ENCODE measurements around the gene CLIP3. TPM values are rescaled to one million over a fixed set of nuclear protein-coding genes. Genes with fewer than 3 reads are reported as not detected.
"Not testable (repeated sequence)": the region's sequence is repeated elsewhere in the genome, so short reads cannot be mapped to it uniquely, and the experiment has no call there.

The CLIP3 gene
- total and polyA plus RNA-seq, 9 donors: 2.9 to 27.6 (median 18.7) TPM

DNA sequence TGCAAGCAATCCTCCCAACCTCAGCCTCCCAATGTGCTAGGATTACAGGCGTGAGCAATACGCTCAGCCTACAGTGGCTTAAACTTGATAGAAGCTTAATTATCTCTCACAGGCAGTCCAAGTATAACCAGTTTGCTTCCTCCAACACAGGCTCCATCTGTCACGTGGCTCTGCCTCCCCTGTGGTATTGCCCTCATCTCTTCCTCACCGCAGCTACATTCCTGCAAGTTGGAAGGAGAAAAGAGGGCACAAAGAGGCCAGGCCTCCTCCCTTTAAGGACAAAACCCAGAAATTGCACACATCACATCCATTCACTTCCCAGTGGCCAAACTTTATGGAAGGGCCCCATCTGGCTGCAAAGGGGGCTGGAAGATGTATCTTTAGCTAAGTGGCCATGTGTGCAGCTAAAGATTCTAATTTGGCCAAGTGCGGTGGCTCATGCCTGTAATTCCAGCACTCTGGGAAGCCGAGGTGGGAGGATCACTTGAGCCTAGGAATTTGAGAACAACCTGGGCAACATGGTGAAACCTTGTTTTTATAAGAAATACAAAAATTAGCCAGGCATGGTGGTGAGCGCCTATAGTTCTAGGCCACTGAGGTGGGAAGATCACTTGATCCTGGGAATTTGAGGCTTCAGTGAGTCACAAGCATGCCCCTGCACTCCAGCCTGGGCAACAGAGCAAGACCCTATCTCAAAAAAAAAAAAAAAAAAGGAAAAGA lies 40.8 kb downstream of the CLIP3 start:
- 87% methylated on average over 4 of the region's 7 CpGs for whole genome bisulfite sequencing (ENCODE audit: insufficient coverage)
- no peaks in the 10 kb centered on the region for H3K36me3 ChIP-seq (ENCODE audit: control insufficient read depth, insufficient read depth, low read length)
- no peak overlapping the region for H3K4me3 ChIP-seq (ENCODE audit: low read length)
- no peaks in the 10 kb centered on the region for H3K9me3 ChIP-seq (replicated peaks; ENCODE audit: control insufficient read depth, low read depth, low read length)
- peaks cover 25% of the 10 kb centered on the region for H3K4me1 ChIP-seq (ENCODE audit: control insufficient read depth, insufficient read depth, low read length)
- no peak for DNase-seq
- H3K27me3 ChIP-seq (ENCODE audit: control insufficient read depth, insufficient read depth, low read length): peaks cover 15% of the 10 kb centered on the region
- H3K27ac ChIP-seq (ENCODE audit: low read length): no peak overlapping the region

DNA sequence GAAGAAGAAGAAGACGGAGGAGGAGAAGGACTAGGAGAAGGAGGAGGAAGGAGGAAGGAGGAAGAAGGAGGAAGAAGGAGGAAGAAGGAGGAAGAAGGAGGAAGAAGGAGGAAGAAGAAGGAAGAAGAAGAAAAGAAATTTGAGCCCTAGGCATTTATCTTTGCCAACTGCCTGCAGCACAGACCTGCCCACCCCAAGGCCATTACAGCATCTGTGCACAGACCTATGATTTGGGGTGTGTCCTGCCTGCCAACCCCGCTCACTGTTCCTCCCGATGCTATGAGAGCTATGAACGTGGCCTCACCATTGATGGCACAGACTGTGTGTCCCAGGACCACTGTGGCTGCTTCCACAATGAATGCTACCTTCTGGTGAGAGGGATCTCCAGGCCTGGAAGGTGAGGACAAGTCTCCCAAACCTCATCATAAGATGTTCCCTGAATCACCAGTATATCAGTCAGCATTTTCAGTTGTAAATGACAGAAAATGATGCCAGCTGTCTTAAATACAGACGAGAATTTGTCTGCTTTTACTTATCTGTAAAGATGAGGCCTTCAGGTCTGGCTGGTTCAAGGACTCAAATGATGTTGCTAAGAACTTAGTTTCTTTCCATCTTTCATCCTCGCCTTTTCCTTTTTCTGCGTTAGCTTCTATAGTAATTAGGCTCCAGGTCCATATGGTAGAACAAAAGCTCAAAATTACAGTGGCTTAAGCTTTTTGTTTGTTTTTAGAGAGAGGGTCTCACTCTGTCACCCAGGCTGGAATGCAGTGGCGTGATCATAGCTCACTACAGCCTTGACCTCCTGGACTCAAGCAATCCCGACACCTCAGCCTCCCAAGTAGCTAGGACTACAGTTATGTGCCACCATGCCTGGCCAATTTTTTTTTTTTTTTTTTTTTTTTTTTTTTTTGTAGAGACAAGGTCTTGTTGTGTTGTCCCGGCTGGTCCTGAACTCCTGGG lies 41.6 kb downstream of the CLIP3 start:
- no peaks in the 10 kb centered on the region for H3K9me3 ChIP-seq (replicated peaks; ENCODE audit: control insufficient read depth, low read depth, low read length)
- H3K4me1 ChIP-seq (ENCODE audit: control insufficient read depth, insufficient read depth, low read length): peaks cover 19% of the 10 kb centered on the region
- WGBS (ENCODE audit: insufficient coverage): 83% methylated on average over 4 of the region's 10 CpGs
- DNase-seq: no peak
- no peak overlapping the region for H3K4me3 ChIP-seq (ENCODE audit: low read length)
- peaks cover 24% of the 10 kb centered on the region for H3K27me3 ChIP-seq (ENCODE audit: control insufficient read depth, insufficient read depth, low read length)
- H3K36me3 ChIP-seq (ENCODE audit: control insufficient read depth, insufficient read depth, low read length): no peaks in the 10 kb centered on the region
- H3K27ac ChIP-seq (ENCODE audit: low read length): no peak overlapping the region

DNA sequence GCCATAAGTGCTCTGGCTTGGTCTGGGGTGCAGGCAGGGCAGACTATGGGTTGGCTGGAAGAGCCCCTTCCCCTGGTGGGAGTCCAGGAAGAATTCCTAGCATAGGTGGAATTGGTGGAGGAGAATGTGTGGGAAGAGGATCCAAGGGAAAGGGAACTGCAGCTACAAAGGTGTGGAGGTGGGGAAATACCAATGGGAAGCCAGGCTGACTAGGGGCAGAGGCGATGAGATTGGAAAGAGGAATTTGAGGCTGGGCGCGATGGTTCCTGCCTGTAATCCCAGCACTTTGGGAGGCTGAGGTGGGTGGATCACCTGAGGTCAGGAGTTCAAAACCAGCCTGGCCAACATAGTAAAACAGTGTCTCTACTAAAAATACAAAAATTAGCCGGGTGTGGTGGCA lies 42.5 kb downstream of the CLIP3 start:
- no peak overlapping the region for H3K4me3 ChIP-seq (ENCODE audit: low read length)
- peaks cover 12% of the 10 kb centered on the region for H3K4me1 ChIP-seq (ENCODE audit: control insufficient read depth, insufficient read depth, low read length)
- peaks cover 33% of the 10 kb centered on the region for H3K27me3 ChIP-seq (ENCODE audit: control insufficient read depth, insufficient read depth, low read length)
- WGBS (ENCODE audit: insufficient coverage): 81% methylated on average over 3 of the region's 4 CpGs
- H3K27ac ChIP-seq (ENCODE audit: low read length): no peak overlapping the region
- DNase-seq: no peak
- no peaks in the 10 kb centered on the region for H3K9me3 ChIP-seq (replicated peaks; ENCODE audit: control insufficient read depth, low read depth, low read length)
- H3K36me3 ChIP-seq (ENCODE audit: control insufficient read depth, insufficient read depth, low read length): no peaks in the 10 kb centered on the region

DNA sequence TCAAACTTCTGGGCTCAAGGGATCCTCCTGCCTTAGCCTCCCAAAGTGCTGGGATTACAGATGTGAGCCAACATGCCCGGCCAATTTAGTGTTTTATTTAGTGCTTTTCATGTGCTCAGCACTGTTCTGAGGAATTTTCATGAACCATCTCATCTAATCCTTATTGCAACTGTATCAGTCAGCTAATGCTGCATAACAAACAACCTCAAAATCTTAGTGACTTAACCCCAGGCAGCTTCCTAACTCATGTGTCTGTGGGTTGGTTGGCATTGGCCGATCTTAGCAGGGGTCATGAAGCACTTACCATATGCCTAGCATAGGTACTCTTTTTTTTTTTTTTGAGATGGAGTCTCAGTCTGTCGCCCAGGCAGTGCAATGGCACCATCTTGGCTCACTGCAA lies 43.8 kb downstream of the CLIP3 start:
- no CpG with 5 or more reads among the region's 3 CpGs for WGBS (ENCODE audit: insufficient coverage)
- H3K27me3 ChIP-seq (ENCODE audit: control insufficient read depth, insufficient read depth, low read length): peaks cover 35% of the 10 kb centered on the region

DNA sequence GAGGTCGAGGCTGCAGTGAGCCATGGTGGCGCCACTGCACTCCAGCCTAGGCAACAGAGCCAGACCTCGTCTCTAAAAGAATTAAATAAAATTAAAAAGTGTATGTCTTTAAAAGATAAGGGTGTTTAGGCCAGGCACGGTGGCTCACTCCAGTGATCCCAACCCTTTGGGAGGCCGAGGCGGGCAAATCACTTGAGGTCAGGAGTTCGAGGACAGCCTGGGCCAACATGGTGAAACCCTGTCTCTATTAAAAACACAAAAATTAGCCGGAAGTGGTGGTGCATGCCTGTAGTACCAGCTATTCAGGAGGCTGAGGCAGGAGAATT lies 45.1 kb downstream of the CLIP3 start:
- no peak overlapping the region for H3K4me3 ChIP-seq (ENCODE audit: low read length)
- no CpG with 5 or more reads among the region's 8 CpGs for WGBS (ENCODE audit: insufficient coverage)
- H3K27me3 ChIP-seq (ENCODE audit: control insufficient read depth, insufficient read depth, low read length): peaks cover 35% of the 10 kb centered on the region
- H3K27ac ChIP-seq (ENCODE audit: low read length): no peak overlapping the region
- DNase-seq: no peak
- no peaks in the 10 kb centered on the region for H3K9me3 ChIP-seq (replicated peaks; ENCODE audit: control insufficient read depth, low read depth, low read length)
- no peaks in the 10 kb centered on the region for H3K36me3 ChIP-seq (ENCODE audit: control insufficient read depth, insufficient read depth, low read length)
- H3K4me1 ChIP-seq (ENCODE audit: control insufficient read depth, insufficient read depth, low read length): peaks cover 6% of the 10 kb centered on the region

More for the DNA sequence above, 43.8 kb downstream of the CLIP3 start:
- Histone ChIP-seq H3K9me3 (replicated peaks; ENCODE audit: control insufficient read depth, low read depth, low read length) (no peaks in the 10 kb centered on the region), H3K4me1 (ENCODE audit: control insufficient read depth, insufficient read depth, low read length) (peaks cover 6% of the 10 kb centered on the region), H3K4me3 (ENCODE audit: low read length) (no peak overlapping the region), H3K36me3 (ENCODE audit: control insufficient read depth, insufficient read depth, low read length) (no peaks in the 10 kb centered on the region), H3K27ac (ENCODE audit: low read length) (no peak overlapping the region)
- no peak for DNase-seq

DNA sequence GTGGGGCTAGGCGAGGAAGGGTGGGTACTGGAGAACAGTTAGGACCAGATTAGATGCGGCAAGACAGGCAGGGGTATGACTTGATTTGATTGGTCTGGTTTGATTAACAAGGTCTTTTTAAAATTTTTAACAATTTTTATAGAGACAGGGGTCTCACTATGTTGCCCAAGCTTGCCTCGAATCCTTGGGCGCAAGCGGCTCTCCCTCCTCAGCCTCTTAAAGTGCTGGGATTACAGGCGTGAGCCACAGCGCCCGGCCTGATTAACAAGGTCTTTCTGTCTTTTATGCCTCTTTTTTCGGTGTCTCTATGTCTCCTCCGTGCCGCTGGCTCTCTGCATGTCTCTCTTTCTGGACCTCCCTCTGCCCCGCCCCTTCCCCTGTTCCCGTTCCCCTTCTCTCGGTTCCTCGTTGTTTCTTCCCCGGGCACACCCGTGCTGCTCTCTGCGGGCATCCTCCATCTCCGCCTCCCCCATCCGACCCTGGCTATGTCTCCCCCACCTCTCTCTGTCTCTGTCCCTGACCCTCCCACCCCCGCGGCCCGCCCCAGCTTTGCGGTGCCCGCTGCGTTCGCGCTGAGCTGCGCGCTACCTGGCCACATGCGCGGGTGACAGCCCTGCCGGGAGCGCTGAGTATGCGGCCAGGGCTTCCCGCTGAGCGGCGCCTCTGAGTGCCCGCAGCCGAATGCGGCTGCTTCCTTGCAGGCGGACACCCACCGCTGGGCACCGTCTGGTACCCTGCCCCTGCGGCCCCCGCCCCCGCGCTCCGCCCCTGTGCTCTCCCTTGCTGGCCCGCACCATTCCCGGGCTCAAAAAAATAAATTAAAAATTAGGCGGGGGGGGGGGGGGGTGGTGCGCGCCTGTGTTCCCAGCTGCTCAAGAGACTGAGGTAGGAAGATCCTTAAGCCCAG lies 45.8 kb downstream of the CLIP3 start:
- Histone ChIP-seq H3K27ac (ENCODE audit: low read length) (no peak overlapping the region), H3K4me3 (ENCODE audit: low read length) (peak overlapping the region; percentile 13), H3K27me3 (ENCODE audit: control insufficient read depth, insufficient read depth, low read length) (peaks cover 35% of the 10 kb centered on the region)

DNA sequence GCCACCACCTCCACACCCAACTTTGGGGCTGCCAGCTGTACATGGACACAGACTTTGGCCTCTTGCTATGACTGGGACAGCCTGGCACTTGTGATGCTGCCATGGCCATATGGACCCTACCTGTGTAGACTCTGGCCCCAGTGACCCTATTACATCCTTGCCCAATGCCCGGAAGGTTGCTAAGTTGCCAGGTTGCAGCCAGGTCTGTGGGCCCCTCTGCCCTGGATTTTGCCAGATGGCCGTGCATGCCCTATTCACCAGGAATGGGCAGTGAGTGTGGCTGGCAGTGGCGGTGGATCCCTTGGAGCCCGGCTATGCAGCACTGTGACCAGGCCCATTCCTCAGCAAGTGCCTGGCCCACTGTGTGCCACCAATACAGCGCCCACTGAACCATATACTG lies 46.6 kb downstream of the CLIP3 start:
- DNase-seq: no peak
- H3K36me3 ChIP-seq (ENCODE audit: control insufficient read depth, insufficient read depth, low read length): no peaks in the 10 kb centered on the region
- 76% methylated on average over 5 of the region's 5 CpGs for WGBS (ENCODE audit: insufficient coverage)
- no peak overlapping the region for H3K27ac ChIP-seq (ENCODE audit: low read length)
- no peaks in the 10 kb centered on the region for H3K9me3 ChIP-seq (replicated peaks; ENCODE audit: control insufficient read depth, low read depth, low read length)
- H3K27me3 ChIP-seq (ENCODE audit: control insufficient read depth, insufficient read depth, low read length): peaks cover 35% of the 10 kb centered on the region
- H3K4me1 ChIP-seq (ENCODE audit: control insufficient read depth, insufficient read depth, low read length): peaks cover 6% of the 10 kb centered on the region
- H3K4me3 ChIP-seq (ENCODE audit: low read length): no peak overlapping the region

More for the DNA sequence above, 45.8 kb downstream of the CLIP3 start:
- H3K36me3 ChIP-seq (ENCODE audit: control insufficient read depth, insufficient read depth, low read length): no peaks in the 10 kb centered on the region
- no peak for DNase-seq
- peaks cover 6% of the 10 kb centered on the region for H3K4me1 ChIP-seq (ENCODE audit: control insufficient read depth, insufficient read depth, low read length)
- 4% methylated on average over 52 of the region's 54 CpGs for WGBS (ENCODE audit: insufficient coverage)
- H3K9me3 ChIP-seq (replicated peaks; ENCODE audit: control insufficient read depth, low read depth, low read length): no peaks in the 10 kb centered on the region

DNA sequence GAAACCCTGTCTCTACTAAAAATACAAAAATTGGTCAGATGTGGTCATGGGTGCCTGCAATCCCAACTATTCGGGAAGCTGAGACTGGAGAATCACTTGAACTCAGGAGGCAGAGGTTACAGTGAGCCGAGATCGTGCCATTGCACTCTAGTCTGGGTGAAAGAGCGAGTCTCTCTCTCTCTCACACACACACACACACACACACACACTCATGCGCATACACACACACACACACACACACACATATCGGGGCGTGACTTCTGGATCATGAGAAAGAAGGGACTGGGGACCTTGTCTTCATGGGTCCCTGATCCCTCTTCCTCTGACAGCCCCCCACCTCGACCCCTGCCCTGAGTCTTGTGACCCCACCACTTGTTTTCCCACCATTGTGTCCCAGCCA lies 49.5 kb downstream of the CLIP3 start:
- H3K9me3 ChIP-seq (replicated peaks; ENCODE audit: control insufficient read depth, low read depth, low read length): no peaks in the 10 kb centered on the region
- WGBS (ENCODE audit: insufficient coverage): 70% methylated on average over 5 of the region's 8 CpGs
- H3K36me3 ChIP-seq (ENCODE audit: control insufficient read depth, insufficient read depth, low read length): no peaks in the 10 kb centered on the region
- DNase-seq: no peak
- H3K27ac ChIP-seq (ENCODE audit: low read length): no peak overlapping the region
- H3K4me3 ChIP-seq (ENCODE audit: low read length): no peak overlapping the region
- peaks cover 6% of the 10 kb centered on the region for H3K4me1 ChIP-seq (ENCODE audit: control insufficient read depth, insufficient read depth, low read length)
- H3K27me3 ChIP-seq (ENCODE audit: control insufficient read depth, insufficient read depth, low read length): peaks cover 33% of the 10 kb centered on the region

DNA sequence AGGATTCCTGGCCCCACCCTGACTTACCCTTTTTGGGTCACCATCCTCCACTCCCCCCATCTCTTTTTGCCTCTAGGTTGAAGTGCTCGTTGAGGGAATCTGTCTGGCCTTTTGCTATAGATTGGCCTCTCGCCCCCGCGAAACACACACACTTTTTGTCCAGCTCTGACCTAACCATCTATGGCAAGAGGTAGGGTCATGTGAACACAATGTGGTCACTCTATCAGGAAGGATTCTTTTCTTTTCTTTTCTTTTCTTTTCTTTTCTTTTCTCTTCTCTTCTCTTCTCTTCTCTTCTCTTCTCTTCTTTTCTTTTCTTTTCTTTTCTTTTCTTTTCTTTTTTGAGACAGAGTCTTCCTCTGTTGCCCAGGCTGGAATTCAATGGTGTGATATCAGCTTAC lies 51.7 kb downstream of the CLIP3 start:
- not testable (repeated sequence) for DNase-seq; H3K4me3 ChIP-seq (ENCODE audit: low read length); H3K36me3 ChIP-seq (ENCODE audit: control insufficient read depth, insufficient read depth, low read length); H3K4me1 ChIP-seq (ENCODE audit: control insufficient read depth, insufficient read depth, low read length); H3K27ac ChIP-seq (ENCODE audit: low read length); H3K9me3 ChIP-seq (replicated peaks; ENCODE audit: control insufficient read depth, low read depth, low read length)
- H3K27me3 ChIP-seq (ENCODE audit: control insufficient read depth, insufficient read depth, low read length): peaks cover 13% of the 10 kb centered on the region
- no CpG with 5 or more reads among the region's 4 CpGs for WGBS (ENCODE audit: insufficient coverage)
